ENCODE measurements around the gene DNAJC16.

DNAJC16 gene

DNA sequence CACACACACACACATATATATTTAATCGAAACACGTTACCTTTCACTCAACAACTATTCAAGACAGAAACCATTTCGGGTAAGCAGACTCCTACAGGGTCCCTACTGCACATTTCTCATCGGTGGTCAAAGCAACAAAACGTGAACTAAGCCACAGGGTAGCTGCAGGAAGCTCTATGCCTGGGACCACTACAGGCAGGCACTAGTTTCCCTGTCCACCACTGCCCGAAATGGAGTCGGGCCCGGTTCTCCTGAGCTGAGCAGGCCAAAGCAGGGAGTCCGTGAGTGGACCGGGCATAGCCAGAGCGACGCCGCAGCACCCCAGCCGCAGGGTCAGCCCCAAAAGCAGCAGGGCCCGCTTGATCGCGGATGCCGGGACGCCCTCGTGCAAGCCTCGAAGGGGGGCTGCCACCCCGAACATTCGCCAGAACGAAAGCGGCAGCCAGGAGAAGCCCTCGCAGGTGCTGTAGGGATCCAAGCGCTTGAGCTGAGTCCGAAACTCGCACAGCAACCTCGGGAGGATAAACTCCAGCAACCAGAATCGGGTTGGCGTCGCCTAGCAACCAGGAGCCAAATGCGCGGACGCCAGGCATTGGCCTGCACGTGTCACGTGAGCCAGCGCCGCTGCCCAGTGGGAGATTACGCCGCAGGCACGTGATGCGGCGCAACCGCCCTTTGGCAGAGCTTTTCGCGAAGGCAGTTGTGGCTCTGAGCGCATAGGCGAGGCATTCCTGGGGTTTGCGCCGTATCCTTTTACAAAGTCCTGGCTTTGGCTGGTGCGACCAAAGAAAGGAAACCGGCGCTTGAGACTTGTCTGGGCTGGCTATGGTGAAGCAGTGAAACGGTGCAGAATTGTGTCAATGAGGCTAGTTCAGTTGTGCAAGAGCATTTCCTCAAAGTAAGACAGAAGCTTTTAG lies 76.7 kb downstream of the DNAJC16 start:
- TF ChIP-seq SIN3A (IDR thresholded peaks at IDR 0.05; ENCODE audit: borderline replicate concordance, insufficient read depth, low read length) (no peak), POLR2AphosphoS5 (IDR thresholded peaks at IDR 0.05; ENCODE audit: low read depth, low read length) (no peak), FOXP2 (optimal IDR thresholded peaks at IDR 0.05; ENCODE audit: borderline replicate concordance, extremely low read depth, extremely low read length, insufficient read depth) (no peak), TAF1 (IDR thresholded peaks at IDR 0.05; ENCODE audit: borderline replicate concordance, insufficient read depth, low read length) (no peak)
- TF ChIP-seq, protein P1, sequence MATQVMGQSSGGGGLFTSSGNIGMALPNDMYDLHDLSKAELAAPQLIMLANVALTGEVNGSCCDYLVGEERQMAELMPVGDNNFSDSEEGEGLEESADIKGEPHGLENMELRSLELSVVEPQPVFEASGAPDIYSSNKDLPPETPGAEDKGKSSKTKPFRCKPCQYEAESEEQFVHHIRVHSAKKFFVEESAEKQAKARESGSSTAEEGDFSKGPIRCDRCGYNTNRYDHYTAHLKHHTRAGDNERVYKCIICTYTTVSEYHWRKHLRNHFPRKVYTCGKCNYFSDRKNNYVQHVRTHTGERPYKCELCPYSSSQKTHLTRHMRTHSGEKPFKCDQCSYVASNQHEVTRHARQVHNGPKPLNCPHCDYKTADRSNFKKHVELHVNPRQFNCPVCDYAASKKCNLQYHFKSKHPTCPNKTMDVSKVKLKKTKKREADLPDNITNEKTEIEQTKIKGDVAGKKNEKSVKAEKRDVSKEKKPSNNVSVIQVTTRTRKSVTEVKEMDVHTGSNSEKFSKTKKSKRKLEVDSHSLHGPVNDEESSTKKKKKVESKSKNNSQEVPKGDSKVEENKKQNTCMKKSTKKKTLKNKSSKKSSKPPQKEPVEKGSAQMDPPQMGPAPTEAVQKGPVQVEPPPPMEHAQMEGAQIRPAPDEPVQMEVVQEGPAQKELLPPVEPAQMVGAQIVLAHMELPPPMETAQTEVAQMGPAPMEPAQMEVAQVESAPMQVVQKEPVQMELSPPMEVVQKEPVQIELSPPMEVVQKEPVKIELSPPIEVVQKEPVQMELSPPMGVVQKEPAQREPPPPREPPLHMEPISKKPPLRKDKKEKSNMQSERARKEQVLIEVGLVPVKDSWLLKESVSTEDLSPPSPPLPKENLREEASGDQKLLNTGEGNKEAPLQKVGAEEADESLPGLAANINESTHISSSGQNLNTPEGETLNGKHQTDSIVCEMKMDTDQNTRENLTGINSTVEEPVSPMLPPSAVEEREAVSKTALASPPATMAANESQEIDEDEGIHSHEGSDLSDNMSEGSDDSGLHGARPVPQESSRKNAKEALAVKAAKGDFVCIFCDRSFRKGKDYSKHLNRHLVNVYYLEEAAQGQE (IDR thresholded peaks at IDR 0.05; ENCODE audit: insufficient read depth in 1 of 2, low read depth in 2 of 2, low read length in 2 of 2) = no peak

DNA sequence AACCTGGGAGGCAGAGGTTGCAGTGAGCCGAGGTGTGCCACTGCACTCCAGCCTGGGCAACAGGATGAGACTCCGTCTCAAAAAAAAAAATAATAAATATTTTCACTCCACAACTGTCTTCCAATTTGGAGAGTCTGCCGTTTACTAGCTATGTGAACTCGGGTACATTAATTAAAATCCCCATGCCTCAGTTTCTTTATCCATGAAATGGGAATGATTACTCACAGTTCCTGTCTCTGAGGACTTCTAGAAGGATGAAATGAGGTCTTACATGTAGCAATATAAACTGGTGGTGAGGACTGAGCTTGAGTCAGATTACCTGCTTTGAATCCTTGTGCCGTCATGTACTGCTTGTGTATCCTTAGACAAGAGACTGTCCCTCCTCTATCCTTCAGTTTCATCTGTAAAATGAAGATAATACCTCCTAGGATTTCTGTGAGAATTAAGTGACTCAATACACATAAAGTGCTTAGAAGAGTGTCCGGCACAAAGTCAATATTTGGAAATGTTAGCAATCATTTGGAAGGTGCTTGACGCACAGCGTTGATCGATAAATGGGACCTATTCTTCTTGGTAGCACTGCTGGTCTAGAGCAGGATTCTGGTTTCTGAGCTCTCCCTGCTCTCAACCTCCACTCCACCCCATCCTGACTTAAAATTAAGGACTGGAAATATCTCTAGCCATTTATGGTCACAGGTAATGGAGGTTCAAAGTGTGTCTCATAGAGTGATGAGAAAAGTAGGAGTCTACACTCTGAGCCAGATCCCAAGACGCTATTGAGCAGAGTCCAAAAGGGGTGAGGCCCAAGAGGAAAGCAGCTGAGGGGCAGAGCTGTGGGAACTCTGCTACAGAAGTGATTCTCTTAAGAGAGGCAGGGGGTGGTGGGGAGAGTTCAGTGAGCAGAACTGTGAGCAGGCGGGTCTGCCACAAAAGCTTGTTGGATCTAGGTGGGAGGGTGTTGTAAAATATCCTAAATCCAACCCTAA lies 79.0 kb downstream of the DNAJC16 start:
- TF ChIP-seq POLR2AphosphoS5 (IDR thresholded peaks at IDR 0.05; ENCODE audit: low read depth, low read length) = no peak
- no peak for TF ChIP-seq TAF1 (IDR thresholded peaks at IDR 0.05; ENCODE audit: borderline replicate concordance, insufficient read depth, low read length)
- no peak for TF ChIP-seq FOXP2 (optimal IDR thresholded peaks at IDR 0.05; ENCODE audit: borderline replicate concordance, extremely low read depth, extremely low read length, insufficient read depth)
- TF ChIP-seq, protein P1 (IDR thresholded peaks at IDR 0.05; ENCODE audit: insufficient read depth in 1 of 2, low read depth in 2 of 2, low read length in 2 of 2) = no peak
- no peak for TF ChIP-seq SIN3A (IDR thresholded peaks at IDR 0.05; ENCODE audit: borderline replicate concordance, insufficient read depth, low read length)

DNA sequence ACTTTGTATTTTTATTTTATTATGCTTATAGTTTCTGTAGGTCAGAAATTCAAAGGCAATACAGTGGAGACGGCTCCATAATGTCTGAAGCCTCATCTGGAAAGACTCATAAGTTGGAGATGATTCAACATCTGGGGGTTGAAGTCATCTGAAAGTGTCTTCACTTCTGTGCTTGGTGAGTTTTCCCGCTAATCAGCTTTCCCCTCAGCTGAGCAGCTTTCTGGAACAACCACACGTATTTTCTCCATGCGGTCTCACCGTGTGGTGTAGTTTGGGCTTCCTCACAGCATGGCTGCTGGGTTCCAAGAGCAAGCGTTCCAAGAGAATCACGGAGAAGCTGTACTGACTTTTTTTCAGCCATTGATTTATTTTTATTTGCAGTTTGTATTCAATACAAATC lies 83.0 kb downstream of the DNAJC16 start:
- TF ChIP-seq SIN3A (IDR thresholded peaks at IDR 0.05; ENCODE audit: borderline replicate concordance, insufficient read depth, low read length) (no peak), POLR2AphosphoS5 (IDR thresholded peaks at IDR 0.05; ENCODE audit: low read depth, low read length) (no peak), FOXP2 (optimal IDR thresholded peaks at IDR 0.05; ENCODE audit: borderline replicate concordance, extremely low read depth, extremely low read length, insufficient read depth) (no peak), TAF1 (IDR thresholded peaks at IDR 0.05; ENCODE audit: borderline replicate concordance, insufficient read depth, low read length) (no peak)
- TF ChIP-seq, protein P1 (IDR thresholded peaks at IDR 0.05; ENCODE audit: insufficient read depth in 1 of 2, low read depth in 2 of 2, low read length in 2 of 2) = no peak

DNA sequence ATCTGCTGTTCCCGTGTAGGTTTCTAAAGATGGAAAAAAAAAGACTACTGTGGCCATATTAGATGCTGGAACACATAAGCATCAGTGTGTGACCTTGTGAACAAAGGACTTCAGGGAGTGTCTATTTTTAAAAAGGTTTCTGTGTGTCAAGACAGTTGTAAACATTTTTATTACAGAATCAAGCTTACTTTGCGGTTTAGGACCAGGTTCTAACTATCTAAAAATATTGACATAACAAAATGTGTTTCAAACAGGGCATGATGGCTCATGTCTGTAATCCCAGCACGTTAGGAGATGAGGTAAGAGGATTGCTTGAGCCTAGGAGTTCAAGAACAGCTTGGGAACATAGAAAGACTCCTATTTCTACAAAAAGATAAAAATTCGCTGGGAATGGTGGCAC lies 83.5 kb downstream of the DNAJC16 start:
- no peak for TF ChIP-seq SIN3A (IDR thresholded peaks at IDR 0.05; ENCODE audit: borderline replicate concordance, insufficient read depth, low read length)
- TF ChIP-seq TAF1 (IDR thresholded peaks at IDR 0.05; ENCODE audit: borderline replicate concordance, insufficient read depth, low read length) = no peak

Data from PFSK-1 (cell line).